Measurements from ENCODE around the gene SARDH.

SARDH gene

GRCh38 chr9:133703591-133704399, 34.4 kb downstream of the SARDH start:
- DNase-seq (ENCODE audit: low read depth in 4 of 4, low spot score in 1 of 4): no peak

DNA sequence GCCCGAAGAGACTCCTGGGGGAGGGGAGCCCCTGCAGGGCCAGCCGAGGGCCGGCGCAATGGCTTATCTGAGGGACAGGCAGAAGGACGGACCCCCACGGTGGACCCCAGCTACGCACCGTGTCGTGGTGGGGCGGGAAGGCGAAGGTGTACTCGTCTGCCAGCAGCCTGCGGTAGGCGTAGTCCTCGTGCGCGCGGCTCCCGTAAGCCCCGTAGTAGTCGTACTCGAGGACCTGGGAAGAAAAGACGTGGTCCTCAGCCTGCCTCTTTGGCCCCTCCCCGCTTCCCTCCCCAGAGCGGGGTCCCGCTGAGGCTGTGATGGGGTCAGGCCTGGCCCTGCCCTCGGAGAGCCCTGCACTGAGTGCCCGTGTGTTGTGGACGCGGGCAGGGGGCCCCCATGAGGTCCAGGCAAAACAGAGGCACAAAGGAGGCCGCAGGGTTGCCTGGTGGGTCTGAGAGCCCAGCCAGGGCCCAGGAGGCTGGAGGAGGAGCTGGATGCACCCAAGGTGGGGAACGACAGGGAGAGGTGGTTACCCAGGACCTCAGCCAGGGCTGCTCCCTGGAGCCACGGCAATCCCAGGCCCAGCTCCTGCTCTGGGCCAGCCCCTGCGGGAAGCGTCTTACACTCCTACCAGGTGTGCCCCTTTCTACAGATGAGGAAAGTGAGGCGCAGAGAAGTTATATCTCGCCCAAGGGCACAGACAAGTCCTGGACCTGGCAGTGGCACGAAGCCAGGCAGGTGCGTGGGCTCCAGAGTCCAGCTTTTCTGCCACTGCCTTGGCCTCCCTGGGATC, 35.2 kb downstream of the SARDH start:
- peak in 2 of 4 experiments; percentile 10 to 21 for DNase-seq (ENCODE audit: low read depth in 4 of 4, low spot score in 1 of 4)

GRCh38 chr9:133701981-133702797, 36.0 kb downstream of the SARDH start:
- peak in 3 of 4 experiments; percentile 36 to 69 (median 56) for DNase-seq (ENCODE audit: low read depth in 4 of 4, low spot score in 1 of 4)

DNA sequence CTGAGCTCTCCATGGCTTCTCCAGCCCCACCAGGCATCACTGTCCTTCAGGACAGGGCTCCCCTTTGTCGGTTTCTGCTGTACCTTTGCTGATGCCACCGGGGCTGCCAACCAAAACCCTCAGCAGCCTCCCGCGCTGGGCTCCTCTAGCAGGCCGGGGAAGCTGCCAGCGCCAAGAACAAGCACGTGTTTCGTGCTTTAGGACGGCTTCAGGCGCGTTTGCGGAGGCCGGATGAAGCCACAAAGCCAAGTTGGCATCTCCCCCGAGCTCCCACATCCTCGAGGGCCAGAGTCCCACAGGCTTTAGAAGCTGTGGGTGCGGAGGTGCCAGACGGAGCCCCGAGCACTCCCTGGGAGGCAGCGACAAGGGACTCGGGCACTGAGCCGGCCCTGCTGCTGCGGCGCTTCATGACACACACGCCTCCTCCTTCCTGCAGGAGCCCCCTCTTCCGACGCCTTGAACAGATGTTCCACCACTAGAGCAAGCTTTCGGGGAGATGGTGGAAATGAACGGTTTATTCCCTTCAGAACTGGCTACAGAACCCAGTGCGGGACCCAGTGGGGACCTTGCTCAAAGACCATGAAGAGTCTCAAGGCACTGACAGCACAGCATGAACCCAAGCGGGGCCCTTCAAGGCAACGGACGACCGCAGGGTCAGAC, 36.7 kb downstream of the SARDH start:
- peak in 1 of 4 experiments; percentile 45 for DNase-seq (ENCODE audit: low read depth in 4 of 4, low spot score in 1 of 4)

DNA sequence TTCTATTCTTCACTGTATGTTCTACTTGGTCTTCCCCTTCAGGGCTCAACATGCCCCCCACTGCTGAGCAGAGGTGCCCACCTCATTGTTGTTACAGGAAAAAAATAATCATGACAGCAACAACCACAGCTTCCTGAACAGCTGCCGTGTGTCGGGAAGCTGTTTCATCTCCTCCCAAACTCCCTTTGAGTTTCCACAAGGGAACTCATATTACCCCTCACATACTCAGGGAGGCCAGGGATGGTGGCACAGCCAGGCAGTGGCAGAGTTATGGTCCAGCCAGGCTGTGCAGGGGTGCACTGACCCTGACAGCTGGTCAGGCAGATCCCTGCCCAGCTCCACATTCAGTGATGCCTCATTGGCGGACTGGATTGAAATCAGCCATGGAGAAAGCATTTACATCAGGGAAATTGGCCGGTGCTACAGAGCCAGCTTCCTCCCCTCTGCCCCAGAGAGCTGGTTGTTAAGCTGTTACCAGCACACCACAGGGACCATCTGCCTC, 37.3 kb downstream of the SARDH start:
- no peak for DNase-seq (ENCODE audit: low read depth in 4 of 4, low spot score in 1 of 4)

DNA sequence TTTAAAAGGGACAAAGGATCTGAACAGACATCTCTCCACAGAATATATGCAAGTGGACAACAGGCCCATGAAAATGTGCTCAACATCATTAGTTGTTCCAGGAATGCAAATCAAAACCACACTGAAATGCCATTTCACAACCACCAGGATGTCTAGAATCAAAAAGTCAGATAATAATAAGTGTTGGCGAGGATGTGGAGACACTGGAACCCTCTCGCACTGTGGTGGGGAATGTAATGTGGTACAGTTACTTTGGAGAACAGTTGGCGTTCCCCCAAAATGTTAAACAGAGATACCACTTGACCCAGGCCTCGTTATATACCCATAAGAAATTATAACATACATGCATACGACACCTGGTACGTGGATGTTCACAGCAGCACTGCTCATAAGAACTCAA, 38.6 kb downstream of the SARDH start:
- no peak for DNase-seq (ENCODE audit: low read depth in 4 of 4, low spot score in 1 of 4)

DNA sequence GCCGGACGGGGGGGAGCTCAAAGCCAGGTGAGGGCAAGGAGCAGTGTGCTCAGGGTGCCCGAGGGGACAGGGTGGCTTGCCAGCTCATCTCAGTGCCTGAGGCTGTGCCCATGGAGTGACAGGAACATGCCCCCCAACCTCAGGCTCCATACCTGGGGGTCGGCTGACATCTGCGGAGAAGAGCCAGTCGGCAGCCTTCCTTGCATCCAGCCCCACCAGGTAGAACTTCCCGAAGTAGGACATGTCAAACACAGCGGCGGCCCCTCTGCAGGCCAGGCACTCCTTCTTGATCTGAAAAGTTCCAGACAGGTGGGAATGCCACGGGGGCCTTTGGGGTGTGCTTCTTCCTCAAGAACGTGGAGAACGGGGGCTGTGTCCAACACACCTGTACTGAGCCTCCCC, 42.1 kb downstream of the SARDH start:
- DNase-seq (ENCODE audit: low read depth in 4 of 4, low spot score in 1 of 4): no peak

DNA sequence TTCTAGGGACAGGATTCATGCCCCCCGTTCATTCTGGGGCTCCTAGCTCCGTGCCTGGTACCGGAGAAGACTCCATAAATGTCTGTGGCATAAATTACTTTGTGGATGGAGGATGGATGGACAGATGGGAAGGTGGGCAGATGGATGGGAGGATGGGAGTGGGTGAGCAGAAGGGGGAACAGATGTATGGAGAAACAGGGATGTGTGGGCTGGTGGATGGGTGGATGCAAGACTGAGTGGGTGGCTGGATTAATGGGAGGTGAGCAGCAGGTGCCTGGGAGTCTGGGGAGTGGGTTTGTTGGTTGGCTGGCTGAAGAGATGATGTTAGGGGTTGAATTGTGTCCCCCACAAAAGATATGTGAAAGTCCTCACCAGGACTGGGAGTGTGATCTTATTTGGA, 43.5 kb downstream of the SARDH start:
- DNase-seq (ENCODE audit: low read depth in 4 of 4, low spot score in 1 of 4): no peak

DNA sequence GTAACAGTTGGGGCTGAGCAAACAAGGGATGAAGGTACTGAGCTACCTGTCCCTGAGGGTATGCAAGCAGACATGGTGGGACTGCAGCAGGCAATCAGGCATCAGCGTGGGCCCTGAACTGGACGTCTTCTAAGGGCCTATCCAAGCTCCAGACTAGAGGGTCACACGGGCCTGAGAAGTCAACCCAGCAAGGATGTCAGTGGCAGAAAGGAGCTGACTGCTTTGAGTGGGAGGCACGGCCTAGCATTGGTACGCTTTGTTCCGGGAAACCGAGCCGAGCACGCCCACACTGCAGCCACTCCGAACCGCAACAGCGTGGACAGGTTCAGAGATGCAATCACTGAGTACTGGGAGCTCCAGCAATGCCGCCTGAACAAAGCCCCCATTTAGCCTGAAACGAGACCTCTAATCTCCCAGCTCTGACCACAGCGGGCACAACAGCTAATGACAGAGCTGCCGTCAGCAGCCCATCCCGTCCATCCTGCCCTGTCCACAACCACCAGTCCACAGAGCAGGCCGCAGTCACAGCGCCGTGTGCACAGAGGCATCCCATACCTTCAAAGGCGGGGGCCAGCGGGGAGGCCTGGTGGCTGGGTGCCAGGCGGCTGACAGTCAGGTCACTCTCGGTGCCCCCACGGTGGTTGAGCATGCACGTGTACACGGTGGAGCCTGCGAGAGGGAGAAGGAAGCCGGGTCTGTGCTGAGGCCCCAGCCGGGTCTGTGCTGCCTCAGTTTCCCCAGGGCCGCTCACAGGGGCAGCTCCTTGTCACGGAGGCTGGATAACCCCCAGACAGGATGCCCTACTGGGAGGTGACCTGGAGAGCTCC, 44.2 kb downstream of the SARDH start:
- DNase-seq (ENCODE audit: low read depth in 4 of 4, low spot score in 1 of 4): no peak

DNA sequence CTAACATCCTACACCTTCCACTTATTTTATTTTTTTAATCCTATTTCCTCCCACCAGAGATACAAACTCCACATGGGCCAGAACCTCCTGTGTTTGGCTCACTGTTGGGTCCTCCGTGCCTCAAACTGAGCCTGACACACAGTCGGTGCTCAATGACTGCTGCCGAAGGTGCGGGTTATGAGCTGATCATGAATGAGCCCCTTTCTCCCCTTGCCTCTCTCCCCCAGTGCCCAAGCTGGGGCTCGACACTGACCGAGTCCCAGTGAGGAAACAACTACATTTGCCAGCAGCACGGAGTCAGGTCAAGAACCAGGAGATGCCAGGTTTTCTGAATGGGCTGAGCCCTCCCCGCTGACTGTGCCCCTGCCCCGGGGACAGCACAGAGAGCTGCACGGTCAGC, 45.0 kb downstream of the SARDH start:
- no peak for DNase-seq (ENCODE audit: low read depth in 4 of 4, low spot score in 1 of 4)

GRCh38 chr9:133692364-133692985, 45.7 kb downstream of the SARDH start:
- no peak for DNase-seq (ENCODE audit: low read depth in 4 of 4, low spot score in 1 of 4)

DNA sequence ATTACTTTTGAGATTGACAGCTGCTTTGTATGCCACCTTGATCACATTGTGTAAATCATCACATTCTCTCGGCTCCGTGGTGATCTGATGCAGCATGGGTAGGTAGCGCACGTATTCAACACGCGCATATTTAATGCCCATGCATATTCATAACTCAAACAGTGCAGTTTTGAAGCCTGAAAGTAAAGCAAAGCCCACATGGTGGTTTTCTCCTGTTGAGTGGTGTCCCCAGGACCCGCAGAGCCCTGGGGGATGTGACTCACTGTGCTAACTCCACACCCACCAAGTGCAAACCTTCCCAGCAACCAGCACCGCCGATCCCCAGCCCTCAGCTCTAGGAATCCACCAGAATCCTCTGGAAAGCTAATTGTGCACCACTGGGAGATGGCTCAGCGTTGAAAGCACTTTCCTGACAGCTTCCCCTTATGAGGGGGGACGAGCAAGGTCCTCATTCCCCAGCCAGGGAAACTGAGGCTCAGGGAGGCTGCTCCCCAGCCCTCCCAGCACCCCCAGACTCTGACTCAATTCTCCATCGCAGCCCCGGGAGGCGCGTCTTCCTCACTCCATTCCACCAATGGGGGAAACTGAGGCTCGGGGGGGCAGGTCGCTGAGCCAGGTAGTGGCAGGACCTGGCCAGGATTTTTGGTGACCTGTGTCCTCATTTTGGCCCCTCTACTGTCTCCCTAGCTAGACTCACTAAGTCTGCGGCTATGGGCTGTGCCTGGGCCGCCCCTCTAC, 46.4 kb downstream of the SARDH start:
- DNase-seq (ENCODE audit: low read depth in 4 of 4, low spot score in 1 of 4): peak in 1 of 4 experiments; percentile 13

- DNase-seq (ENCODE audit: low read depth in 4 of 4, low spot score in 1 of 4): no peak
These were observed 47.0 kb downstream of the SARDH start for GRCh38 chr9:133691191-133691590.

DNA sequence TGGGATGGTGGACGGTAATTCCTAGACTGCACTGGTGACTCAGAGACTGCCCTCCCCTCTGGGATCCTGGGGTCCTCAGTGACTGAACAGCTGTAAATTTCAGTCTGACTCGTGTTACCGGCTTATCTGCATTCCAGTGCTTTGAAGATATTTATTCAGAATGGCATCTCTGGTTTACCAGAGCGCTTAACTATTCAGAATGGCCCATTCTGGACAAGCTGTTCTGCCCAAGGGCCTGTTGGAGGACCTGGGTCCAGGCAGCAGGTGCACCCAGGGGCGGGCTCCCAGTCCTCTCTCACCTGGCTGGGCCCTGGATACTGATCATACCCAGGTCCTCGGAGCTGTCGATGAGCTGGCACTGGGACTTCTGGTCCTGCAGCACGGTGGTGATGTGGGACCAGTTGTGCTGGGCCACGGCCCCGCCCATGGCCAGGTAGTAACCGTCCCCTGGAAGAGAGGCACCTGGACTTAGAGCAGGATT, 48.0 kb downstream of the SARDH start:
- no peak for DNase-seq (ENCODE audit: low read depth in 4 of 4, low spot score in 1 of 4)

DNA sequence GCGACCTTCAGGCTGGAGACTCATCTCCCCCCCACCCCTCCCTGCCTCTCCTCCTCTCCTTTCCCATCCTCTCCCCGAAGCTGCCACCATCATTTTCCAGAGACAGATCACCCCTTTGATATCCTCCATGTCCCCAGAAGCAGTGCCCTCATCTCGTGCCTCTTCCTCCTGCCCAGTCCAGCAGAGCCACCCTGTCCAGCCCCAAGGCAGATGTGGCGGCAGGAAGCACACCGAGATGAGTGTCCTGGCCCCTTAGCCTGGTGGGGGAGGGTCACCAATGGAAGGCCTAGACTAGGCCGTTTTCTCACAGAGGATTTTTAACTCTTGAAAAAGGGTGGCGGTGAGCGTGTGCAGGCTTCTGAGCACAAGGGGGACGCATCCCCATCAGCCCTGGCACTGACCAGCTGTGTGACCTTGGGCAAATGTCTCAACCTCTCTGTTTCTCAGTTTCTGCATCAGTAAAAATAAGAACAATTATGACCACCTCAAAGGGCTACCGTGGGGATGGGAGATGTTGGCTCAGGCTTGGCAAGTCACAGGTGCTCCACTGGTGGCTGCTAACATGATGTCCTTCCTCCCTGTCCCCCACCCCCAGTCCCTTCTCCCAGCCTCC, 48.9 kb downstream of the SARDH start:
- DNase-seq (ENCODE audit: low read depth in 4 of 4, low spot score in 1 of 4): no peak

GRCh38 chr9:133687856-133688761, 50.0 kb downstream of the SARDH start:
- no peak for DNase-seq (ENCODE audit: low read depth in 4 of 4, low spot score in 1 of 4)

All from stimulated activated CD4-positive, alpha-beta T cell treated with anti-CD3 and anti-CD28 coated beads, Interleukin-1b, Interleukin-23, amount 100 ng/mL, for 24 hours (primary cell).